ENCODE results near the gene SLC6A16.

SLC6A16 gene

GRCh38 chr19:49241769-49242168, 83.2 kb downstream of the SLC6A16 start:
- no peak for DNase-seq

More at GRCh38 chr19:49241769-49242168, 83.2 kb downstream of the SLC6A16 start:
- in situ Hi-C loops (cut with HindIII; ENCODE audit: low pct_ligation_motif_present, low pct_unique_long_range_greater_than_20kb, low sequenced_read_pairs) = no loop called here
